Body of pancreas (tissue), 4 donors: Measurements from ENCODE around the gene SLC17A5.

Source experiments
- CTCF ChIP-seq, 7 experiments: fragments of 450-650 bp in 4 of 7; fragments of 200-600 bp in 3 of 7; sonication (generic) in 3 of 7; IDR thresholded peaks; one replicate each; pipeline ENCODE4 v1.5.1; 2016 to 2019; ENCODE audit warnings: antibody characterized with exemption in 7 of 7
- POLR2A ChIP-seq, 3 donors: fragments of 450-650 bp; IDR thresholded peaks; one replicate each; pipeline ENCODE4 v1.6.1; 2016; ENCODE audit warnings: antibody characterized with exemption in 3 of 3, mild to moderate bottlenecking in 2 of 3

GRCh38 chr6:73696966-73697655 is 43.3 kb upstream of the SLC17A5 start:
- no peak for TF ChIP-seq CTCF (IDR thresholded peaks at IDR 0.05)
- no peak for TF ChIP-seq POLR2A (IDR thresholded peaks at IDR 0.05)
